ENCODE measurements around the gene USP31. TPM values are rescaled to one million over a fixed set of nuclear protein-coding genes. Genes with fewer than 3 reads are reported as not detected.

The USP31 gene
- total and polyA plus RNA-seq, 2 of the 13 experiments (the other 11 are each of a cell fraction or from before 2014, with no cell fraction given), result 22.5 to 23.3 TPM

GRCh38 chr16:23026784-23027362, 122.4 kb downstream of the USP31 start (continued):
- TF ChIP-seq, protein P1, sequence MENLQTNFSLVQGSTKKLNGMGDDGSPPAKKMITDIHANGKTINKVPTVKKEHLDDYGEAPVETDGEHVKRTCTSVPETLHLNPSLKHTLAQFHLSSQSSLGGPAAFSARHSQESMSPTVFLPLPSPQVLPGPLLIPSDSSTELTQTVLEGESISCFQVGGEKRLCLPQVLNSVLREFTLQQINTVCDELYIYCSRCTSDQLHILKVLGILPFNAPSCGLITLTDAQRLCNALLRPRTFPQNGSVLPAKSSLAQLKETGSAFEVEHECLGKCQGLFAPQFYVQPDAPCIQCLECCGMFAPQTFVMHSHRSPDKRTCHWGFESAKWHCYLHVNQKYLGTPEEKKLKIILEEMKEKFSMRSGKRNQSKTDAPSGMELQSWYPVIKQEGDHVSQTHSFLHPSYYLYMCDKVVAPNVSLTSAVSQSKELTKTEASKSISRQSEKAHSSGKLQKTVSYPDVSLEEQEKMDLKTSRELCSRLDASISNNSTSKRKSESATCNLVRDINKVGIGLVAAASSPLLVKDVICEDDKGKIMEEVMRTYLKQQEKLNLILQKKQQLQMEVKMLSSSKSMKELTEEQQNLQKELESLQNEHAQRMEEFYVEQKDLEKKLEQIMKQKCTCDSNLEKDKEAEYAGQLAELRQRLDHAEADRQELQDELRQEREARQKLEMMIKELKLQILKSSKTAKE (CRISPR knock-in tag; IDR thresholded peaks at IDR 0.05; ENCODE audit: borderline replicate concordance), result no peak
- TF ChIP-seq, protein P2, sequence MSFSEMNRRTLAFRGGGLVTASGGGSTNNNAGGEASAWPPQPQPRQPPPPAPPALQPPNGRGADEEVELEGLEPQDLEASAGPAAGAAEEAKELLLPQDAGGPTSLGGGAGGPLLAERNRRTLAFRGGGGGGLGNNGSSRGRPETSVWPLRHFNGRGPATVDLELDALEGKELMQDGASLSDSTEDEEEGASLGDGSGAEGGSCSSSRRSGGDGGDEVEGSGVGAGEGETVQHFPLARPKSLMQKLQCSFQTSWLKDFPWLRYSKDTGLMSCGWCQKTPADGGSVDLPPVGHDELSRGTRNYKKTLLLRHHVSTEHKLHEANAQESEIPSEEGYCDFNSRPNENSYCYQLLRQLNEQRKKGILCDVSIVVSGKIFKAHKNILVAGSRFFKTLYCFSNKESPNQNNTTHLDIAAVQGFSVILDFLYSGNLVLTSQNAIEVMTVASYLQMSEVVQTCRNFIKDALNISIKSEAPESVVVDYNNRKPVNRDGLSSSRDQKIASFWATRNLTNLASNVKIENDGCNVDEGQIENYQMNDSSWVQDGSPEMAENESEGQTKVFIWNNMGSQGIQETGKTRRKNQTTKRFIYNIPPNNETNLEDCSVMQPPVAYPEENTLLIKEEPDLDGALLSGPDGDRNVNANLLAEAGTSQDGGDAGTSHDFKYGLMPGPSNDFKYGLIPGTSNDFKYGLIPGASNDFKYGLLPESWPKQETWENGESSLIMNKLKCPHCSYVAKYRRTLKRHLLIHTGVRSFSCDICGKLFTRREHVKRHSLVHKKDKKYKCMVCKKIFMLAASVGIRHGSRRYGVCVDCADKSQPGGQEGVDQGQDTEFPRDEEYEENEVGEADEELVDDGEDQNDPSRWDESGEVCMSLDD (CRISPR knock-in tag; IDR thresholded peaks at IDR 0.05; ENCODE audit: borderline replicate concordance), result no peak
- no peak for TF ChIP-seq ZNF569 (CRISPR knock-in tag; IDR thresholded peaks at IDR 0.05; ENCODE audit: borderline replicate concordance)
- no peak for TF ChIP-seq RBFOX2 (IDR thresholded peaks at IDR 0.05; ENCODE audit: low read depth, low read length)
- TF ChIP-seq, protein P3, sequence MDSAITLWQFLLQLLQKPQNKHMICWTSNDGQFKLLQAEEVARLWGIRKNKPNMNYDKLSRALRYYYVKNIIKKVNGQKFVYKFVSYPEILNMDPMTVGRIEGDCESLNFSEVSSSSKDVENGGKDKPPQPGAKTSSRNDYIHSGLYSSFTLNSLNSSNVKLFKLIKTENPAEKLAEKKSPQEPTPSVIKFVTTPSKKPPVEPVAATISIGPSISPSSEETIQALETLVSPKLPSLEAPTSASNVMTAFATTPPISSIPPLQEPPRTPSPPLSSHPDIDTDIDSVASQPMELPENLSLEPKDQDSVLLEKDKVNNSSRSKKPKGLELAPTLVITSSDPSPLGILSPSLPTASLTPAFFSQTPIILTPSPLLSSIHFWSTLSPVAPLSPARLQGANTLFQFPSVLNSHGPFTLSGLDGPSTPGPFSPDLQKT (CRISPR knock-in tag; IDR thresholded peaks at IDR 0.05; ENCODE audit: borderline replicate concordance), result no peak
- TF ChIP-seq HDAC2 (CRISPR knock-in tag; IDR thresholded peaks at IDR 0.05), result peak; percentile 84
- TF ChIP-seq MTA3 (CRISPR knock-in tag; IDR thresholded peaks at IDR 0.05), result no peak
- TF ChIP-seq HMG20B (CRISPR knock-in tag; conservative IDR thresholded peaks at IDR 0.05), result peak; percentile 70; the same call in 1 of the 2 replicates
- no peak; the same call in 1 of the 2 replicates for TF ChIP-seq NFKB2 (CRISPR knock-in tag; IDR thresholded peaks at IDR 0.05; ENCODE audit: borderline replicate concordance)
- no peak for TF ChIP-seq ZNF33A (CRISPR knock-in tag; IDR thresholded peaks at IDR 0.05; ENCODE audit: borderline replicate concordance)
- TF ChIP-seq NFE2L2 (IDR thresholded peaks at IDR 0.05; ENCODE audit: low read length), result no peak
- peak; percentile 95 for TF ChIP-seq KLF6 (CRISPR knock-in tag; IDR thresholded peaks at IDR 0.05)
- TF ChIP-seq ARNTL (CRISPR knock-in tag; IDR thresholded peaks at IDR 0.05), result no peak
- TF ChIP-seq ZNF296 (CRISPR knock-in tag; conservative IDR thresholded peaks at IDR 0.05), result no peak
- peak; percentile 37; the same call in 1 of the 2 replicates for TF ChIP-seq ZNF772 (CRISPR knock-in tag; IDR thresholded peaks at IDR 0.05)
- TF ChIP-seq SMAD1 (CRISPR knock-in tag; IDR thresholded peaks at IDR 0.05; ENCODE audit: borderline replicate concordance, low read depth), result no peak
- TF ChIP-seq ZNF101 (CRISPR knock-in tag; IDR thresholded peaks at IDR 0.05; ENCODE audit: borderline replicate concordance, low read depth), result no peak
- TF ChIP-seq ZNF567 (CRISPR knock-in tag; IDR thresholded peaks at IDR 0.05; ENCODE audit: borderline replicate concordance), result no peak
- no peak for TF ChIP-seq RNF2 (conservative IDR thresholded peaks at IDR 0.05; ENCODE audit: low read depth)
- TF ChIP-seq ZNF703 (CRISPR knock-in tag; IDR thresholded peaks at IDR 0.05; ENCODE audit: borderline replicate concordance), result no peak
- no peak for TF ChIP-seq ZFP90 (CRISPR knock-in tag; IDR thresholded peaks at IDR 0.05; ENCODE audit: borderline replicate concordance)
- no peak for TF ChIP-seq ZMYM2 (CRISPR knock-in tag; IDR thresholded peaks at IDR 0.05)
- peak; percentile 63; the same call in 1 of the 2 replicates for TF ChIP-seq NCOA2 (CRISPR knock-in tag; IDR thresholded peaks at IDR 0.05)
- TF ChIP-seq, protein P4, sequence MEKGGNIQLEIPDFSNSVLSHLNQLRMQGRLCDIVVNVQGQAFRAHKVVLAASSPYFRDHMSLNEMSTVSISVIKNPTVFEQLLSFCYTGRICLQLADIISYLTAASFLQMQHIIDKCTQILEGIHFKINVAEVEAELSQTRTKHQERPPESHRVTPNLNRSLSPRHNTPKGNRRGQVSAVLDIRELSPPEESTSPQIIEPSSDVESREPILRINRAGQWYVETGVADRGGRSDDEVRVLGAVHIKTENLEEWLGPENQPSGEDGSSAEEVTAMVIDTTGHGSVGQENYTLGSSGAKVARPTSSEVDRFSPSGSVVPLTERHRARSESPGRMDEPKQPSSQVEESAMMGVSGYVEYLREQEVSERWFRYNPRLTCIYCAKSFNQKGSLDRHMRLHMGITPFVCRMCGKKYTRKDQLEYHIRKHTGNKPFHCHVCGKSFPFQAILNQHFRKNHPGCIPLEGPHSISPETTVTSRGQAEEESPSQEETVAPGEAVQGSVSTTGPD (CRISPR knock-in tag; IDR thresholded peaks at IDR 0.05), result no peak

All from HepG2 (cell line).